MM.1S (cell line): ENCODE data around the gene AADAT.

Experiments used
- DNase-seq: peaks from one replicate; pipeline ENCODE4 v3.0.0-alpha.2; 2015
- H2AFZ ChIP-seq: fragments of 300-600 bp; sonication (generic); 2 replicates; pipeline ENCODE4 v1.6.0; 2016; ENCODE audit warnings: antibody characterized with exemption, low read length
- H3F3A ChIP-seq: fragments of 300-600 bp; sonication (generic); 2 replicates; pipeline ENCODE4 v1.6.1; 2016; ENCODE audit warnings: mild to moderate bottlenecking, antibody characterized with exemption, low read length, moderate library complexity, mixed read lengths; ENCODE audit not compliant: insufficient read depth
- H3K27ac ChIP-seq: fragments of 300-600 bp; sonication (generic); 2 replicates; pipeline ENCODE4 v1.5.1; 2016; ENCODE audit warnings: mild to moderate bottlenecking, low read length
- H3K27me3 ChIP-seq: fragments of 300-600 bp; sonication (generic); replicated peaks from 2 replicates; pipeline ENCODE4 v1.6.0; 2016; ENCODE audit warnings: low read length; ENCODE audit not compliant: insufficient read depth
- H3K36me3 ChIP-seq: fragments of 300-600 bp; sonication (generic); replicated peaks from 2 replicates; pipeline ENCODE4 v1.6.1; 2016; ENCODE audit warnings: mild to moderate bottlenecking, low read length, mixed read lengths; ENCODE audit not compliant: insufficient read depth
- H3K4me1 ChIP-seq: fragments of 300-600 bp; sonication (generic); 2 replicates; pipeline ENCODE4 v1.6.1; 2016; ENCODE audit warnings: low read length, mixed read lengths
- H3K4me2 ChIP-seq: fragments of 300-600 bp; sonication (generic); 2 replicates; pipeline ENCODE4 v1.6.0; 2016; ENCODE audit warnings: low read depth, low read length
- H3K4me3 ChIP-seq: fragments of 300-600 bp; sonication (generic); 2 replicates; pipeline ENCODE4 v1.5.1; 2016; ENCODE audit warnings: low read length, mixed read lengths
- H3K79me2 ChIP-seq: fragments of 300-600 bp; sonication (generic); 2 replicates; pipeline ENCODE4 v1.6.1; 2016; ENCODE audit warnings: mixed run types, low read length, mixed read lengths
- H3K9ac ChIP-seq: fragments of 300-600 bp; sonication (generic); 2 replicates; pipeline ENCODE4 v1.6.1; 2016; ENCODE audit warnings: low read length, mixed read lengths
- H3K9me2 ChIP-seq: fragments of 300-600 bp; sonication (generic); replicated peaks from 2 replicates; pipeline ENCODE4 v1.6.1; 2016; ENCODE audit warnings: mild to moderate bottlenecking, low read length, mixed read lengths; ENCODE audit not compliant: insufficient read depth
- H3K9me3 ChIP-seq: fragments of 300-600 bp; sonication (generic); replicated peaks from 2 replicates; pipeline ENCODE4 v1.6.1; 2016; ENCODE audit warnings: mild to moderate bottlenecking, low read length, mixed read lengths; ENCODE audit not compliant: insufficient read depth
- H4K20me1 ChIP-seq: fragments of 300-600 bp; sonication (generic); 2 replicates; pipeline ENCODE4 v1.6.1; 2016; ENCODE audit warnings: mild to moderate bottlenecking, low read length, moderate library complexity, mixed read lengths; ENCODE audit not compliant: insufficient read depth
- EZH2 ChIP-seq: fragments of 300-600 bp; sonication (generic); optimal IDR thresholded peaks from 2 replicates; pipeline ENCODE3; 2017; ENCODE audit warnings: low read depth, mild to moderate bottlenecking, antibody characterized with exemption, low read length, mixed read lengths
- EZH2phosphoT487 ChIP-seq: fragments of 300-600 bp; sonication (generic); IDR thresholded peaks from 2 replicates; pipeline ENCODE4 v1.6.1; 2018; ENCODE audit warnings: antibody characterized with exemption, low read length
- TF ChIP-seq, protein P1 (sequence below): fragments of 300-600 bp; sonication (generic); IDR thresholded peaks from 2 replicates; pipeline ENCODE4 v1.5.1; 2016; ENCODE audit warnings: antibody characterized with exemption, low read length, mixed read lengths

Gene AADAT

DNA sequence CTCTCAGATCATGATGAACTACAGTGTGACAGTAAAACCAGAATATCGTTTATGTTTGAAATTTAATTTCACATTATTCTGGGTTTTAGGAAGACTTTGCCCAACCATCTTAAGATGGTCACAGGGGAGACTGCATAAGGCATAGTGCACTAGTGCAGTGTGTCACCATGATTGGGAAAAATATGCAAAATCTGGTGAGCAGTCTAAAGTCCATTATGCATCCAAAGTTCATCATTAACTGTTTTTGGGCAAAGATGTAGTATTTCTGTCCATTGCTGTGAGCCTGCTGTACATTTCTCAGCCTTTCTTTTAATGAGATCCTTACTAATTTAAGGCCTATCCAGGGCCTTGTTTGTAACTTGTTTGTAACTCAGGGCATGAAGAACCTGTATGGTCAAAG lies 52.3 kb downstream of the AADAT start:
- H3F3A ChIP-seq, result no peaks in the 10 kb centered on the region
- H3K9me2 ChIP-seq, result no peaks in the 10 kb centered on the region
- H3K9me3 ChIP-seq, result no peaks in the 10 kb centered on the region
- H3K4me2 ChIP-seq, result no peak overlapping the region
- no peak overlapping the region for H3K27ac ChIP-seq
- no peaks in the 10 kb centered on the region for H3K4me1 ChIP-seq
- no peak for DNase-seq
- H3K9ac ChIP-seq, result no peak overlapping the region
- no peak overlapping the region for H2AFZ ChIP-seq
- H3K79me2 ChIP-seq, result no peaks in the 10 kb centered on the region
- no peaks in the 10 kb centered on the region for H3K27me3 ChIP-seq
- no peak overlapping the region for H3K4me3 ChIP-seq
- H3K36me3 ChIP-seq, result no peaks in the 10 kb centered on the region
- H4K20me1 ChIP-seq, result no peaks in the 10 kb centered on the region
- TF ChIP-seq, protein P1, sequence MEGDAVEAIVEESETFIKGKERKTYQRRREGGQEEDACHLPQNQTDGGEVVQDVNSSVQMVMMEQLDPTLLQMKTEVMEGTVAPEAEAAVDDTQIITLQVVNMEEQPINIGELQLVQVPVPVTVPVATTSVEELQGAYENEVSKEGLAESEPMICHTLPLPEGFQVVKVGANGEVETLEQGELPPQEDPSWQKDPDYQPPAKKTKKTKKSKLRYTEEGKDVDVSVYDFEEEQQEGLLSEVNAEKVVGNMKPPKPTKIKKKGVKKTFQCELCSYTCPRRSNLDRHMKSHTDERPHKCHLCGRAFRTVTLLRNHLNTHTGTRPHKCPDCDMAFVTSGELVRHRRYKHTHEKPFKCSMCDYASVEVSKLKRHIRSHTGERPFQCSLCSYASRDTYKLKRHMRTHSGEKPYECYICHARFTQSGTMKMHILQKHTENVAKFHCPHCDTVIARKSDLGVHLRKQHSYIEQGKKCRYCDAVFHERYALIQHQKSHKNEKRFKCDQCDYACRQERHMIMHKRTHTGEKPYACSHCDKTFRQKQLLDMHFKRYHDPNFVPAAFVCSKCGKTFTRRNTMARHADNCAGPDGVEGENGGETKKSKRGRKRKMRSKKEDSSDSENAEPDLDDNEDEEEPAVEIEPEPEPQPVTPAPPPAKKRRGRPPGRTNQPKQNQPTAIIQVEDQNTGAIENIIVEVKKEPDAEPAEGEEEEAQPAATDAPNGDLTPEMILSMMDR, result no peak
- no peak for TF ChIP-seq EZH2phosphoT487
- TF ChIP-seq EZH2, result no peak

DNA sequence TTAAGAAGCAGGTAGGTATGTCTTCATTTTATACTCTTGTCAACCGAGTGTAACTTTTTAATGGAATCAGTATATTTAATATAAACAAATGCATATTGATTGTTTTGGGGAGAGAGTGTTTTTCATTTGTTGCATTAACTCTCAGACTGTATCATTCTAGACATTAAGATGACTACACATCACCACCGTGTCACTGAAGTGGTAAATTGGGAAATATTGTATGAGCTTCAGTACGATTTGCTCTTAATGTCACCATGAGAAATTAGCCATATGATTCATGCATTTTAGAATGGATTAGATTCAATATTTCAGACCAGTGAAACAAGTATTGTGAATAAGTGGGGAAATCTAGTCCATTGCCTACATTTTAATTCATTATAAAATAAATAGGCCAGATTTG lies 53.9 kb downstream of the AADAT start:
- no peak for DNase-seq
- Histone ChIP-seq H3K4me3 (no peak overlapping the region), H4K20me1 (no peaks in the 10 kb centered on the region), H3K9ac (no peak overlapping the region), H3K9me3 (no peaks in the 10 kb centered on the region), H3K4me1 (no peaks in the 10 kb centered on the region), H3F3A (no peaks in the 10 kb centered on the region), H3K4me2 (no peak overlapping the region), H3K9me2 (no peaks in the 10 kb centered on the region), H3K79me2 (no peaks in the 10 kb centered on the region), H3K36me3 (no peaks in the 10 kb centered on the region), H3K27ac (no peak overlapping the region), H3K27me3 (no peaks in the 10 kb centered on the region), H2AFZ (no peak overlapping the region)
- no peak for TF ChIP-seq EZH2phosphoT487
- TF ChIP-seq, protein P1, result no peak
- no peak for TF ChIP-seq EZH2

- Histone ChIP-seq H3K4me2 (no peak overlapping the region), H2AFZ (no peak overlapping the region), H4K20me1 (no peaks in the 10 kb centered on the region), H3F3A (no peaks in the 10 kb centered on the region), H3K27ac (no peak overlapping the region), H3K9me3 (no peaks in the 10 kb centered on the region), H3K79me2 (no peaks in the 10 kb centered on the region), H3K4me3 (no peak overlapping the region), H3K9ac (no peak overlapping the region), H3K36me3 (no peaks in the 10 kb centered on the region), H3K9me2 (no peaks in the 10 kb centered on the region), H3K4me1 (no peaks in the 10 kb centered on the region), H3K27me3 (no peaks in the 10 kb centered on the region)
- no peak for TF ChIP-seq EZH2
- TF ChIP-seq, protein P1, result no peak
- TF ChIP-seq EZH2phosphoT487, result no peak
- no peak for DNase-seq
These were observed 54.5 kb downstream of the AADAT start for GRCh38 chr4:170035231-170035630.

- H3K4me3 ChIP-seq, result no peak overlapping the region
- TF ChIP-seq EZH2phosphoT487, result no peak
- no peak for TF ChIP-seq EZH2
- TF ChIP-seq, protein P1, result no peak
These were observed 55.8 kb downstream of the AADAT start for GRCh38 chr4:170033999-170034398.

More at GRCh38 chr4:170033999-170034398, 55.8 kb downstream of the AADAT start:
- Histone ChIP-seq H3K4me2 (no peak overlapping the region), H3K79me2 (no peaks in the 10 kb centered on the region), H3F3A (no peaks in the 10 kb centered on the region), H3K36me3 (no peaks in the 10 kb centered on the region), H3K9ac (no peak overlapping the region), H3K9me2 (no peaks in the 10 kb centered on the region), H3K4me1 (no peaks in the 10 kb centered on the region), H3K27ac (no peak overlapping the region), H4K20me1 (no peaks in the 10 kb centered on the region), H3K9me3 (no peaks in the 10 kb centered on the region), H3K27me3 (no peaks in the 10 kb centered on the region), H2AFZ (no peak overlapping the region)
- no peak for DNase-seq
